HG02588 (cell line): ENCODE results near the gene TM6SF1.
"Not testable (repeated sequence)": the region's sequence is repeated elsewhere in the genome, so short reads cannot be mapped to it uniquely, and the experiment has no call there.

Experiments used
- ATAC-seq: cut with Tn5 transposase; IDR thresholded peaks from one replicate; pipeline ENCODE4 v1.9.1; 2021; ENCODE audit warnings: mild to moderate bottlenecking, moderate library complexity; ENCODE audit not compliant: unreplicated experiment

TM6SF1 gene

GRCh38 chr15:83115410-83115809, 8.0 kb downstream of the TM6SF1 start:
- ATAC-seq = no peak

- ATAC-seq = no peak
Measured at GRCh38 chr15:83115831-83116565, 8.6 kb downstream of the TM6SF1 start.

- no peak for ATAC-seq
Measured at GRCh38 chr15:83118291-83118827, 10.9 kb downstream of the TM6SF1 start.

- ATAC-seq = no peak
Measured at GRCh38 chr15:83118968-83119367, 11.5 kb downstream of the TM6SF1 start.

- ATAC-seq = no peak
Measured at GRCh38 chr15:83119968-83120581, 12.6 kb downstream of the TM6SF1 start.

GRCh38 chr15:83123529-83123928, 16.1 kb downstream of the TM6SF1 start:
- no peak for ATAC-seq

- ATAC-seq = no peak
Measured at GRCh38 chr15:83127547-83128150, 20.2 kb downstream of the TM6SF1 start.

- no peak for ATAC-seq
Measured at GRCh38 chr15:83129791-83130190, 22.3 kb downstream of the TM6SF1 start.

GRCh38 chr15:83132861-83133523, 25.5 kb downstream of the TM6SF1 start:
- ATAC-seq = no peak

GRCh38 chr15:83142151-83142550, 34.7 kb downstream of the TM6SF1 start:
- not testable (repeated sequence) for ATAC-seq

- no peak for ATAC-seq
Measured at GRCh38 chr15:83144771-83145170, 37.3 kb downstream of the TM6SF1 start.

GRCh38 chr15:83153288-83153687, 45.8 kb downstream of the TM6SF1 start:
- no peak for ATAC-seq

GRCh38 chr15:83155942-83156341, 48.5 kb downstream of the TM6SF1 start:
- ATAC-seq = no peak

- no peak for ATAC-seq
Measured at GRCh38 chr15:83158393-83158792, 50.9 kb downstream of the TM6SF1 start.

GRCh38 chr15:83160741-83161140, 53.3 kb downstream of the TM6SF1 start:
- ATAC-seq = no peak

GRCh38 chr15:83163032-83163431, 55.6 kb downstream of the TM6SF1 start:
- ATAC-seq = no peak

GRCh38 chr15:83164111-83164770, 56.8 kb downstream of the TM6SF1 start:
- ATAC-seq = no peak

GRCh38 chr15:83164771-83165404, 57.4 kb downstream of the TM6SF1 start:
- no peak for ATAC-seq

- ATAC-seq = no peak
Measured at GRCh38 chr15:83166218-83166617, 58.8 kb downstream of the TM6SF1 start.

GRCh38 chr15:83166830-83167229, 59.4 kb downstream of the TM6SF1 start:
- no peak for ATAC-seq
